Endothelial cell of umbilical vein (primary cell): Measurements from ENCODE around the gene JDP2. TPM values are rescaled to one million over a fixed set of nuclear protein-coding genes. Genes with fewer than 3 reads are reported as not detected.

Source experiments
- BruUV-seq: library from RNA; stranded (reverse); fragments of 400-500 nt; replicated peaks from 2 replicates; lab custom pipeline; 2021; lab: Mats Ljungman, UMichigan
- CTCF ChIA-PET: fragments of 300-600, 350-600 bp; sonication (Branson Sonifier 250); formaldehyde crosslinking; loops from one replicate; lab custom pipeline; 2021; ENCODE audit warnings: antibody characterized with exemption, inconsistent platforms; lab: Charles Lee
- POLR2A ChIA-PET: fragments of 300-600, 350-600 bp; sonication (Branson Sonifier 250); formaldehyde crosslinking; loops from one replicate; lab custom pipeline; 2021; ENCODE audit warnings: antibody characterized with exemption, inconsistent platforms; lab: Charles Lee
- DNase-seq: peaks from one replicate; pipeline ENCODE4 v3.0.0-alpha.2; 2011; ENCODE audit warnings: low read depth, low spot score
- FAIRE-seq: peaks from 2 replicates; lab custom pipeline; 2011; peaks lifted over from hg19 to GRCh38; lab: Jason Lieb, UNC
- H2AFZ ChIP-seq: 2 replicates; pipeline ENCODE4 v1.6.0; 2012; ENCODE audit warnings: low read depth, low read length, control low read depth, inconsistent platforms
- H3K27ac ChIP-seq: 2 replicates; pipeline ENCODE4 v1.5.1; 2011; ENCODE audit warnings: low read depth, mild to moderate bottlenecking, control low read depth, low read length, moderate library complexity; ENCODE audit not compliant: insufficient read depth
- H3K27me3 ChIP-seq, 2 experiments: 2 replicates each; pipeline versions ENCODE4 v1.6.0 to v1.6.1; 2011; ENCODE audit warnings: low read length in 2 of 2, mixed read lengths in 1 of 2; ENCODE audit not compliant: control insufficient read depth in 2 of 2, insufficient read depth in 2 of 2
- H3K36me3 ChIP-seq, 2 experiments: 2 replicates in 1 of 2; 3 replicates in 1 of 2; pipeline ENCODE4 v1.5.1; 2011; ENCODE audit warnings: low read length in 2 of 2, mild to moderate bottlenecking in 1 of 2, moderate library complexity in 1 of 2; ENCODE audit not compliant: control insufficient read depth in 2 of 2, insufficient read depth in 2 of 2; ENCODE audit errors: extremely low read depth in 1 of 2
- H3K4me1 ChIP-seq: 3 replicates; pipeline ENCODE4 v1.5.1; 2011; ENCODE audit warnings: mild to moderate bottlenecking, low read length; ENCODE audit not compliant: control insufficient read depth, insufficient read depth; ENCODE audit errors: extremely low read depth
- H3K4me2 ChIP-seq: 2 replicates; pipeline ENCODE4 v1.6.1; 2011; ENCODE audit warnings: low read length, control low read depth, mixed read lengths; ENCODE audit not compliant: insufficient read depth
- H3K4me3 ChIP-seq, 3 experiments: fragments of 200-600 bp in 1 of 3; sonication (generic), shearing (Covaris generic) in 1 of 3; replicated peaks in 1 of 3; 2 replicates each; pipeline ENCODE4 v1.5.1; 2011 to 2016; ENCODE audit warnings: control low read depth in 3 of 3, low read length in 3 of 3, mild to moderate bottlenecking in 2 of 3, inconsistent platforms in 1 of 3, low read depth in 1 of 3, moderate library complexity in 1 of 3; ENCODE audit not compliant: insufficient read depth in 1 of 3
- H3K79me2 ChIP-seq: 2 replicates; pipeline ENCODE4 v1.6.0; 2012; ENCODE audit warnings: low read length, inconsistent platforms; ENCODE audit not compliant: control insufficient read depth, insufficient read depth
- H3K9ac ChIP-seq: replicated peaks from 2 replicates; pipeline ENCODE3; 2011; ENCODE audit warnings: low read length, control low read depth; ENCODE audit not compliant: insufficient read depth; ENCODE audit errors: extremely low read depth
- H3K9me1 ChIP-seq: replicated peaks from 3 replicates; pipeline ENCODE4 v1.6.0; 2011; ENCODE audit warnings: mild to moderate bottlenecking, low read length; ENCODE audit not compliant: control insufficient read depth, insufficient read depth; ENCODE audit errors: extremely low read depth
- H3K9me3 ChIP-seq: replicated peaks from 2 replicates; pipeline ENCODE4 v1.5.1; 2012; ENCODE audit warnings: low read length, inconsistent platforms; ENCODE audit not compliant: control insufficient read depth, insufficient read depth
- H4K20me1 ChIP-seq: replicated peaks from 2 replicates; pipeline ENCODE3; 2011; ENCODE audit warnings: mild to moderate bottlenecking, low read length; ENCODE audit not compliant: control insufficient read depth, insufficient read depth; ENCODE audit errors: extremely low read depth
- CTCF ChIP-seq, 2 donors: IDR thresholded peaks; 1 replicate in 1 of 2; 2 replicates in 1 of 2; pipeline ENCODE4 v1.5.1; 2011; ENCODE audit warnings: low read length in 2 of 2, mild to moderate bottlenecking in 2 of 2, moderate library complexity in 2 of 2, control low read depth in 1 of 2, inconsistent platforms in 1 of 2, low read depth in 1 of 2; ENCODE audit not compliant: insufficient read depth in 1 of 2; ENCODE audit errors: extremely low read depth in 1 of 2
- EZH2 ChIP-seq: IDR thresholded peaks from 2 replicates; pipeline ENCODE4 v1.6.1; 2012; ENCODE audit warnings: borderline replicate concordance, low read depth, mild to moderate bottlenecking, moderate library complexity, low read length, inconsistent platforms; ENCODE audit not compliant: severe bottlenecking
- FOS ChIP-seq: IDR thresholded peaks from 2 replicates; pipeline ENCODE4 v1.6.1; 2011; ENCODE audit warnings: mild to moderate bottlenecking, low read length, moderate library complexity, borderline replicate concordance; ENCODE audit not compliant: insufficient read depth
- GATA2 ChIP-seq: IDR thresholded peaks from 2 replicates; pipeline ENCODE4 v1.7.0; 2011; ENCODE audit warnings: low read depth, mild to moderate bottlenecking, moderate library complexity, mixed read lengths, low read length; ENCODE audit not compliant: insufficient read length, insufficient read depth
- JUN ChIP-seq: IDR thresholded peaks from 2 replicates; pipeline ENCODE4 v1.6.1; 2011; ENCODE audit warnings: borderline replicate concordance, low read depth; ENCODE audit not compliant: insufficient read length, insufficient read depth
- MYC ChIP-seq: IDR thresholded peaks from one replicate; pipeline ENCODE4 v1.6.1; 2011; ENCODE audit warnings: mild to moderate bottlenecking, low read depth, low read length
- POLR2A ChIP-seq: IDR thresholded peaks from 2 replicates; pipeline ENCODE4 v1.6.1; 2012; ENCODE audit warnings: low read depth, mild to moderate bottlenecking, control low read depth, low read length
- POLR2AphosphoS5 ChIP-seq: IDR thresholded peaks from 2 replicates; pipeline ENCODE4 v1.6.1; 2012; ENCODE audit warnings: low read depth, mild to moderate bottlenecking, control low read depth, low read length, moderate library complexity; ENCODE audit not compliant: insufficient read depth
- dilution Hi-C: fragments of 300-500 bp; cut with MboI; formaldehyde crosslinking; loops from one replicate; pipeline ENCODE4 v1.15.0; 2019; ENCODE audit warnings: low sequenced_read_pairs; ENCODE audit not compliant: extremely low pct_ligation_motif_present
- intact Hi-C: fragments of 100-400 bp; cut with micrococcal nuclease; formaldehyde crosslinking; loops from one replicate; pipeline ENCODE4 v1.10.0; 2022
- polyA plus RNA-seq, 4 experiments: library from polyadenylated mRNA; depleted of rRNA in 3 of 4; stranded (reverse) in 3 of 4; unstranded in 1 of 4; fragments of >200 nt; gene quantifications; 2 replicates each; pipeline versions ENCODE4 v1.2.1 to v1.2.3, GENCODE V29; 2011 to 2012; ENCODE audit warnings: missing spikeins in 1 of 4
- total RNA-seq: library from RNA; stranded (reverse); gene quantifications from 2 replicates; pipeline ENCODE4 v1.2.3, GENCODE V29; 2021
- TF ChIP-seq, protein P1 (sequence below): IDR thresholded peaks from 2 replicates; pipeline ENCODE4 v1.6.1; 2011; ENCODE audit not compliant: insufficient read depth, insufficient read length

JDP2 gene
- total and polyA plus RNA-seq, 2 donors (not counting 3 experiments of a cell fraction or from before 2014, with no cell fraction given) = 3.2 to 10.6 TPM

- intact Hi-C loops = no loop called here
- no peaks in the 10 kb centered on the region for H3K79me2 ChIP-seq
- CTCF ChIA-PET = interaction anchor here (0.8 kb wide), 1 partner anchor 32 kb away, joined by 3 read pairs; no protein-coding TSS in a partner anchor
These were observed 28.5 kb downstream of the JDP2 start for GRCh38 chr14:75456069-75456996.

More at GRCh38 chr14:75456069-75456996, 28.5 kb downstream of the JDP2 start:
- DNase-seq = no peak
- H3K4me2 ChIP-seq = no peak overlapping the region
- H3K9me3 ChIP-seq = no peaks in the 10 kb centered on the region
- H3K27me3 ChIP-seq = no peaks in the 10 kb centered on the region
- dilution Hi-C loops = no loop called here
- no peak overlapping the region for H3K27ac ChIP-seq
- no peaks in the 10 kb centered on the region for H3K36me3 ChIP-seq
- H3K9ac ChIP-seq = no peak overlapping the region
- POLR2A ChIA-PET = no interaction called here
- TF ChIP-seq JUN (no peak), GATA2 (no peak), MYC (no peak), POLR2A (no peak), CTCF (IDR thresholded peaks at IDR 0.05; ENCODE audit: extremely low read depth in 1 of 2, insufficient read depth in 1 of 2, low read depth in 1 of 2, low read length in 2 of 2) (no peak), EZH2 (no peak), POLR2AphosphoS5 (no peak), FOS (no peak)
- TF ChIP-seq, protein P1, sequence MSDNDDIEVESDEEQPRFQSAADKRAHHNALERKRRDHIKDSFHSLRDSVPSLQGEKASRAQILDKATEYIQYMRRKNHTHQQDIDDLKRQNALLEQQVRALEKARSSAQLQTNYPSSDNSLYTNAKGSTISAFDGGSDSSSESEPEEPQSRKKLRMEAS = no peak
- no peaks in the 10 kb centered on the region for H3K9me1 ChIP-seq
- H3K4me3 ChIP-seq = no peak overlapping the region
- no peaks in the 10 kb centered on the region for H4K20me1 ChIP-seq
- no peak overlapping the region for H2AFZ ChIP-seq
- no TSS peak for BruUV-seq
- no peak for FAIRE-seq
- H3K4me1 ChIP-seq = no peaks in the 10 kb centered on the region
